ENCODE results near the gene NUP214.
"Not testable (repeated sequence)": the region's sequence is repeated elsewhere in the genome, so short reads cannot be mapped to it uniquely, and the experiment has no call there.

NUP214 gene

GRCh38 chr9:131091352-131091992 lies 33.9 kb upstream of the NUP214 start:
- no peak for DNase-seq
- TF ChIP-seq POLR2A (IDR thresholded peaks at IDR 0.05; ENCODE audit: low read length) (no peak), GATA1 (IDR thresholded peaks at IDR 0.05; ENCODE audit: low read depth, low read length) (no peak)

- TF ChIP-seq POLR2A (IDR thresholded peaks at IDR 0.05; ENCODE audit: low read length) = no peak
- no peak for TF ChIP-seq GATA1 (IDR thresholded peaks at IDR 0.05; ENCODE audit: low read depth, low read length)
- DNase-seq = no peak
Measured at GRCh38 chr9:131092030-131092429, 33.4 kb upstream of the NUP214 start.

GRCh38 chr9:131092548-131093440 lies 32.6 kb upstream of the NUP214 start:
- TF ChIP-seq GATA1 (IDR thresholded peaks at IDR 0.05; ENCODE audit: low read depth, low read length) (no peak), POLR2A (IDR thresholded peaks at IDR 0.05; ENCODE audit: low read length) (no peak)
- DNase-seq = no peak

GRCh38 chr9:131094015-131094414 lies 31.4 kb upstream of the NUP214 start:
- no peak for TF ChIP-seq GATA1 (IDR thresholded peaks at IDR 0.05; ENCODE audit: low read depth, low read length)
- TF ChIP-seq POLR2A (IDR thresholded peaks at IDR 0.05; ENCODE audit: low read length) = no peak
- no peak for DNase-seq

- no peak for DNase-seq
- TF ChIP-seq GATA1 (IDR thresholded peaks at IDR 0.05; ENCODE audit: low read depth, low read length) = no peak
- TF ChIP-seq POLR2A (IDR thresholded peaks at IDR 0.05; ENCODE audit: low read length) = no peak
Measured at GRCh38 chr9:131094622-131095021, 30.8 kb upstream of the NUP214 start.

- no peak for DNase-seq
- TF ChIP-seq POLR2A (IDR thresholded peaks at IDR 0.05; ENCODE audit: low read length) (no peak), GATA1 (IDR thresholded peaks at IDR 0.05; ENCODE audit: low read depth, low read length) (no peak)
Measured at GRCh38 chr9:131095666-131096268, 29.6 kb upstream of the NUP214 start.

GRCh38 chr9:131096269-131097125 lies 28.9 kb upstream of the NUP214 start, which contains the start of gene AIF1L:
TSS of gene AIF1L (plus strand) at chr9:131096531. CDS start at chr9:131096630, 99 bp downstream.
- DNase-seq = peak; percentile 34 to 47
- no peak for TF ChIP-seq GATA1 (IDR thresholded peaks at IDR 0.05; ENCODE audit: low read depth, low read length)
- TF ChIP-seq POLR2A (IDR thresholded peaks at IDR 0.05; ENCODE audit: low read length) = no peak

- DNase-seq = no peak
- TF ChIP-seq GATA1 (IDR thresholded peaks at IDR 0.05; ENCODE audit: low read depth, low read length) (no peak), POLR2A (IDR thresholded peaks at IDR 0.05; ENCODE audit: low read length) (no peak)
Measured at GRCh38 chr9:131097126-131097947, 28.0 kb upstream of the NUP214 start.

GRCh38 chr9:131097948-131098278 lies 27.5 kb upstream of the NUP214 start:
- no peak for TF ChIP-seq POLR2A (IDR thresholded peaks at IDR 0.05; ENCODE audit: low read length)
- TF ChIP-seq GATA1 (IDR thresholded peaks at IDR 0.05; ENCODE audit: low read depth, low read length) = no peak
- DNase-seq = no peak

- DNase-seq = no peak
- TF ChIP-seq GATA1 (IDR thresholded peaks at IDR 0.05; ENCODE audit: low read depth, low read length) = no peak
- TF ChIP-seq POLR2A (IDR thresholded peaks at IDR 0.05; ENCODE audit: low read length) = no peak
Measured at GRCh38 chr9:131098391-131099101, 26.8 kb upstream of the NUP214 start.

GRCh38 chr9:131099102-131099606 lies 26.2 kb upstream of the NUP214 start:
- TF ChIP-seq POLR2A (IDR thresholded peaks at IDR 0.05; ENCODE audit: low read length) = no peak
- no peak for TF ChIP-seq GATA1 (IDR thresholded peaks at IDR 0.05; ENCODE audit: low read depth, low read length)
- DNase-seq = peak; percentile 10 to 22

GRCh38 chr9:131099845-131100244 lies 25.5 kb upstream of the NUP214 start:
- not testable (repeated sequence) for DNase-seq
